Fibroblast of the conjunctiva (primary cell): ENCODE measurements around the gene TMC7.
"Not testable (repeated sequence)": the region's sequence is repeated elsewhere in the genome, so short reads cannot be mapped to it uniquely, and the experiment has no call there.

Experiments used
- DNase-seq: peaks from one replicate; pipeline ENCODE4 v3.0.0-alpha.2; 2010; ENCODE audit warnings: low read depth

The TMC7 gene

GRCh38 chr16:18983565-18984434 lies at the start of gene TMC7:
Gene TMC7 (plus strand): TSS chr16:18983934. CDS start chr16:18984064, 130 bp downstream.
- DNase-seq: peak; percentile 67

- DNase-seq: no peak
Measured at GRCh38 chr16:18936727-18937340, 46.9 kb upstream of the TMC7 start.

DNA sequence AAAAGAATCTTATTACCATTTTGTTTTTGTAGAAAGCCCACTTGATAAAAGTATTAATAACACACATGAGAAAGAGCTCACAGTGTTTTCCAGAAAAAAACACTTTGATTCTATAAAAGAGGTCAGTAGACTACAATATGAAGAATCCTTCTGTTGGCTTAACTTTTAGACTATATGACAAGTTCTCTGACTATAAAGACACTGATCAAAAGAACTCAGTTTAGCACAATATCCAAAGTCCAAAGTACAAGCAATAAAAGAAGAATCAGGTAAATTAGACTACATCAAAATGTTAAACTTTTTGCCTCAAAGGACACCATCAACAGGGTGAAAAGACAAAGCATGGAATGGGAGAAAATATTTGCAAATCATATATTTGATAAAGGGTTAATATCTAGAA lies 46.3 kb upstream of the TMC7 start:
- DNase-seq: no peak

DNA sequence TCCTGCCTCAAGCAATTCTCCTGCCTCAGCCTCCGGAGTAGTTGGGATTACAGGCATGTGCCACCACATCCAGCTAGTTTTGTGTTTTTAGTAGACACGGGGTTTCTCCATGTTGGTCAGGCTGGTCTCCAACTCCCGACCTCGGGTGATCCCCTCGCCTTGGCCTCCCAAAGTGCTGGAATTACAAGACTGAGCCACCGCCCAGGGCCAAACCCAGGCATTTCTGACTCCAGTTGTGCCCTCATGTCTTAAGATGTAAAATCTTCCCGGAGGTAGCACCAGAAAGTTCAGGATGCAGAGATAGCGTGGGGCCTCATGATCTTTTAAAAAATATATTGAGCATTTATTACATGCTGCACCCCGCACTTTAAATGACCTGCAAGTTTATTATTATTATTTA lies 44.7 kb upstream of the TMC7 start:
- no peak for DNase-seq

GRCh38 chr16:18941471-18941870 lies 42.3 kb upstream of the TMC7 start:
- no peak for DNase-seq

- no peak for DNase-seq
Measured at GRCh38 chr16:18942061-18942460, 41.7 kb upstream of the TMC7 start.

- no peak for DNase-seq
Measured at GRCh38 chr16:18943414-18943813, 40.3 kb upstream of the TMC7 start.

DNA sequence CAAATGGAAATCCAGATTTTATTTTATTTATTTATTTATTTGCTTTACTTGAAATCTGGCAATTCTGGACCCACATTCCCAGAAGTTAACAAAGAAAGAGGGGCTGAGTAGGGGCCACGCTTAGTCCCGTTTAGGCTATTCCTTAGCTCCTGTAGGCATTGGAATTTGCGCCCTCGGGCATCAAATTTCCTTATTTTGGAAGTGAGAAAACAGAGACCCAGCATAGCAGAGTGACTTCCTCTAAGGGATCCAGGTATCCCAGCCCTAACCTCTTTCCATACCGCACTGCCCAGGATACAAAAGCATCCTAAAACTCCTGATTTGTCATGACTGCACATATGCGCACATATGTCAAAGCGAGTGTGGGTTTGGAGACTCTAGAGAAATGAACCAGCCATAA lies 38.5 kb upstream of the TMC7 start:
- DNase-seq: no peak

- DNase-seq: no peak
Measured at GRCh38 chr16:18948372-18949020, 35.2 kb upstream of the TMC7 start.

- no peak for DNase-seq
Measured at GRCh38 chr16:18950469-18951185, 33.1 kb upstream of the TMC7 start.

GRCh38 chr16:18953547-18953946 lies 30.2 kb upstream of the TMC7 start:
- DNase-seq: no peak

- not testable (repeated sequence) for DNase-seq
Measured at GRCh38 chr16:18955874-18956580, 27.7 kb upstream of the TMC7 start.

DNA sequence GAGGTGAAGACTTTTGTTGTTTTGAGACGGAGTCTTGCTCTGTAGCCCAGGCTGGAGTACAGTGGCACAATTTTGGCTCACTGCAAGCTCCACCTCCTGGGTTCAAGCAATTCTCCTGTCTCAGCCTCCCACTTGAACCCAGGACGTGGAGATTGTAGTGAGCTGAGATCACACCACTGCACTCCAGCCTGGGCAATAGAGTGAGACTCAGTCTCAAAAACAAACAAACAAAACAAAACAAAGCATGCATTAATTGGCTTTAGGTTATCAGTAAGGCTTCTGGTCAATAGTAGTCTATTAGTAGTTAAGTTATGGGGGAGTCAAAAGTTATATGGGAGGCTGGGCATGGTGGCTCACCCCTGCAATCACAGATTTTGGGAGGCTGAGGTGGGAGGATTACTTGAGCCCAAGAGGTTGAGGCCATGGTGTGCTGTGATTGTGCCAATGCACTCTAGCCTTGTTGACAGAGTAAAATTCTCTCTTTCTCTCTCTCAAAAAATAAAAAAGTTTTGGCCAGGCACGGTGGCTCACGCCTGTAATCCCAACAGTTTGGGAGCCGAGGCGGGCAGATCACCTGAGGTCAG lies 27.0 kb upstream of the TMC7 start:
- not testable (repeated sequence) for DNase-seq

- DNase-seq: no peak
Measured at GRCh38 chr16:18958621-18959029, 25.1 kb upstream of the TMC7 start.

- DNase-seq: no peak
Measured at GRCh38 chr16:18959031-18959505, 24.7 kb upstream of the TMC7 start.

DNA sequence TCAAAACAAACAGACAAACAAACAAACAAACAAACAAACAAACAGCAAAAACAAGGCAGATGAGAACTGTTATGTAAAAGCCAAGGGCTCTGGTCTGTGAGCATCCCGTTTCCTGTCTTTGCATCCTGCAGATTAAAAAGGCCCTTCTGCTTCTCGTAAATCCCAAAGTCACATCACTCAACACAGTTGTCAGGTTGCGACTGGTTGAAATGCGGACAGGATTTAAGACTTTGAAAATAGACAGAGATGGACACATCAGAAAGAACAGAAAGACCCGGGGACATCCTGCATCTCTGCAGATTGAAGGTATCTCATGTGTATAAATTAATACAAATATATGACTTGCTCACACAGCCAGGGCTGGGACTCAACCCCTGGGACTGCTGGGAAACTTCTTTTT lies 18.2 kb upstream of the TMC7 start:
- DNase-seq: no peak

GRCh38 chr16:18966791-18967190 lies 16.9 kb upstream of the TMC7 start:
- DNase-seq: no peak

DNA sequence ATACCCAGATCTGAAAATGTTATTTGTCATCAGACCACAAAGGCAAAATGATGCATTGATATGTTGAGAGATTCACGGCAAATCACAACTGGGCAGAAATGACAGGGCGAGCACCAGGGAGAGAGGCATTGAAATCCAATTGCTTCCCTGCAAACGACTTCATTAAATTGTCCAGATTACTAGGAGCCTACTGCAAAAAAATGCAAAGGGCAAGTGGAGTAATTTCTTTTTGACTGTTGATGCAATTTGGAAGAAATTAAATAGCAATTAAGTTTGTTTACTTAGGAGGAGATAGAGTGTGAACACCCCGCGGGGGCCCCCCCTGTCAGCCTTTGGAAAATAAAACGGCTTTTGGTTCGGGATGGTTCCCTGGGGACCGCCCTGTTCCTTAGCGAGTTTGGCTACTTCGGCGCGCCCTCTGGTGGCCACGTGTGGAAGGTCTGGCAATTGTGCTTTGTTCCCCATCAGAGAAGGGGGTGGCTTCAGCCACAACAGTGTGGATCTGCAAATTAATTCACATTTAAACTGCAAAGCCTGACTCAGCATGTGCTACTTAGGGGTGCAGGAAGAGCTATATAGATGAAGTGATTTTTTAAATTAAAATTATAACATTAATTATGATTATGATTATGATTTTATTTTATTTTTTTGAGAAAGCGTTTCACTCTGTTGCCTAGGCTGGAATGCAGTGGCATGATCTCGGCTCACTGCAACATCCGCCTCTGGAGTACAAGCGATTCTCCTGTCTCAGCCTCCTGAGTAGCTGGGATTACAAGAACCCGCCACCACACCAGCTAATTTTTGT lies 14.5 kb upstream of the TMC7 start:
- DNase-seq: peak; percentile 72

GRCh38 chr16:18969855-18970240 lies 13.9 kb upstream of the TMC7 start:
- DNase-seq: no peak

GRCh38 chr16:18975109-18975508 lies 8.6 kb upstream of the TMC7 start:
- DNase-seq: no peak
